NCI-H446 (cell line): ENCODE data around the gene CIAO3.

Experiments
- DNase-seq, 2 experiments: peaks; one replicate each; lab custom pipeline; 2025; lab: John Stamatoyannopoulos, UW

CIAO3 gene

DNA sequence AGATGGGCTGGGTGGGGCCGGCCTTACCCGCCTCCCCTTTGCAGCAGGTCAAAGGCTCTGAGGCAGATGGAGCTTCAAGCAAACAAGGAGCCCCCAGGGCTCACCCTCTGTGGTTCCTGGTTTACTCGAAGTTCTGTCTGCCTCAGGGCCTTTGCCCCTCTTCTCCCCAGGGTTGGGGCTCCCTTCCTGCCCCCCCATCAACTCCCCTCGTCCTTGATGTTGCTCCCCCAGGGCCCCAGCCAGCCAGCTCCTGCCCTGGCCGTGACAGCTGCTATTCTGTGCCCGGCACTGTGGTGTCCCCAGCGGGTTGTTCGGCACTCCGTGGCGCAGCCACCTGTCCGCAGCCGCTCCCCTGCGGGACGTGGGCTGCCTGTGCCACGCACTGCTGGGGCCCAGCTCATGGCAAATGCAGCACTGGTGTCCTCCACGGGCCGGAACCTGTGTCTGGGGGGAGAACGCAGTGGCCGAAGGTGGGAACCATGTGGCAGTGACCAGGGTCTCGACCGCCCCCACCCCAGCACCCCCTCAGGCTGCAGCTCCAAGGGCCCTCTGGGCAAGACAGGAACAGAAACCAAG lies 30.2 kb downstream of the CIAO3 start:
- DNase-seq = no peak

DNA sequence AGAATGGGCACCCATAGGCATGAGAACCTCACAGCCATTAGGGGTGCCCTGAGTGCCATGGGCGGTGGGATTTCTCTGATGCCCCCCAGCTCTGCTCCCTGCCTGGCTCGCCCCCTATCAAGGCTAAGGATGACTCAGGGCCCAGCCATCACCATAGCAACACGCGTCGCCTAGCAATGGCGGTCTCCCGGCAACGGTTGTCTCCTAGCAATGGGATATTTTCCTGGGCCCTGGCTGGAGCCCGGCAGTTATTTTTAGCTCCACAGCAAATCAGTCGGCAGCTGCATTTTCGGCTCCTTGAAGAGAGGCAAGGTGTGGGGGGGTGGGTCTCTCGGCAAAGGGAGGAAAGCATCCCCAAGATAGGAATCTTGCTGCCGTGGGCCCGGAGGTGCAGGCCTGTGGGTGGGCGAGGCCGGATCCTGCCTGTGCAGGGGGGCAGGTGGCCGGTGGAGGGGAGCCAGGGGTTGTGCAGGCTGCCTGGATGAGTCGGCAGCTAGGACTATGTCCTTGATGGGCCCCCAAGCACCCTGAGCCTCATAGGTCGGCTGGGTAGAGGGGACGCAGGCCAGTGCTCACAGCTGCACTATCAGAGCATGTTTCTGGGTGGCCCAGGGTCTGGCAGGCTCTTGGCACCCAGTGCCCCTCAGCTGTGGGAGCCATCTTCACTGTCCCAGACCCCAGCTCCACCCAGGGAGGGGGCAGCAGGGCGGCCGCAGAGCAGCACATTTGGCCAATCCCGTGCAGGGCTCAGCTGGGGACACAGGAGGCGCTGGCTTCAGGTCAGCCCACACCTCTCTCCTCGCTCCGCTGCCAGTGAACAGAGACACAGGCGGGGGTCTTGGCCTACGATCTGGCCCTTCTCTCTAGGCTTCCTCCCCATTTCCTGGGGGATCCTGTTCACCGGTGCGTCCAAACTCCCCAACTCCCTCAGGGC lies 31.0 kb downstream of the CIAO3 start:
- DNase-seq = peak; percentile 56 to 89

DNA sequence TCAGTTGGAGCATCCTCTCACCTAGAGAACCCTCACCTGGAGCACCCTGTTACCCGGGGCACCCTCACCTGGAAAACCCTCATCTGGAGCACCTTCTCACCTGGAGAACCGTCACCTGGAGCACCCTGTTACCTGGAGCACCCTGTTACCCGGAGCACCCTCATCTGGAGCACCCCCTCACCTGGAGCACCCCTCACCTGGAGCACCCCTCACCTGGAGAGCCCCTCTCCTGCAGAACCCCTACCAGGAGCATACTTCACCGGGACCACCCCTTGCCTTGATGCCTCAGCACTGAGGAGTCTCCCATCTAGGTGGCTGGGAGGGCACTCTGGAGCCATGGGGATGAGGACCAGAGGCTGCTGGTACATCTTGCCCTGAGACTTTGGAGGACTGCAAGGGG lies 31.8 kb downstream of the CIAO3 start:
- DNase-seq = no peak

DNA sequence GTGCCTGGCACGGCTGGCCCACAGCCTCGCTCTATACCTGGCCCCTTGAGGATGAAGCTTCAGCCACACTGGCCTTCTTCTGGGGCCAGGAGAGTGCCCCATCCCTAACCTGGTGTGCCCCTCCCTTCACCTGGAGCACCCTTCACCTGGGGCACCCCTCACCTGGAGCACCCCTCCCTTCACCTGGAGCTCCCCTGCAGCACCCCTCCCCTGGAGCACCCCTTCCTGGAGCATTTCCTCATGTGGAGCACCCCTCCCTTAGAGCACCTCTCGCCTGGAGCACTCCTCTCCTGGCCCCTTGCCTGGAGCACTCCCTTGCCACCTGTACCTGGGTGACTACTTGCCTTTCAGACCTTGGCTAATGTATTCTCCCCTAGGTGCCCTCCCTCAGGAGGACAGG lies 32.8 kb downstream of the CIAO3 start:
- no peak for DNase-seq

DNA sequence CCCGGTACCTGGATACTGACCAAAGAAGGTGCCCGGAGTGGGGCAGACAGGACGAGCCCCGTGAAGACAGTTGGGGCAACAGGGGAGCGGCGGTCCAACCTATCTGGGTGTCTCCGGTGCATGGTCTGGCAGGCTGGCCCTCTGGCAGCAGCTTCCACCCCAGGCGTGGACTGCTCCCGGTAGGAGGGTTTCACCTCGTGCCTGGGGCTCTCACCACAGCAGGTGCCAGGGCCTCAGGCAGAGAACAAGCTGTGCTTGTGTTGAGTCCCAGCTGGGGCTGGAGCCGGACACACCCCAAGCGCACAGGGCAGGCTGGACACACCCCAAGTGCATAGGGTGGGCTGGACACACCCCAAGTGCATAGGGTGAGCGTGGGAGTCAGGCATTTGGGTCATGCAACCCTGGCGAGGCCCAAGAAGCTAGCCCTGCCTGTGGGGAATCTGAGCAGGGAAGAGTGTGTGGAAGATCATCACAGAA lies 33.7 kb downstream of the CIAO3 start:
- no peak for DNase-seq

DNA sequence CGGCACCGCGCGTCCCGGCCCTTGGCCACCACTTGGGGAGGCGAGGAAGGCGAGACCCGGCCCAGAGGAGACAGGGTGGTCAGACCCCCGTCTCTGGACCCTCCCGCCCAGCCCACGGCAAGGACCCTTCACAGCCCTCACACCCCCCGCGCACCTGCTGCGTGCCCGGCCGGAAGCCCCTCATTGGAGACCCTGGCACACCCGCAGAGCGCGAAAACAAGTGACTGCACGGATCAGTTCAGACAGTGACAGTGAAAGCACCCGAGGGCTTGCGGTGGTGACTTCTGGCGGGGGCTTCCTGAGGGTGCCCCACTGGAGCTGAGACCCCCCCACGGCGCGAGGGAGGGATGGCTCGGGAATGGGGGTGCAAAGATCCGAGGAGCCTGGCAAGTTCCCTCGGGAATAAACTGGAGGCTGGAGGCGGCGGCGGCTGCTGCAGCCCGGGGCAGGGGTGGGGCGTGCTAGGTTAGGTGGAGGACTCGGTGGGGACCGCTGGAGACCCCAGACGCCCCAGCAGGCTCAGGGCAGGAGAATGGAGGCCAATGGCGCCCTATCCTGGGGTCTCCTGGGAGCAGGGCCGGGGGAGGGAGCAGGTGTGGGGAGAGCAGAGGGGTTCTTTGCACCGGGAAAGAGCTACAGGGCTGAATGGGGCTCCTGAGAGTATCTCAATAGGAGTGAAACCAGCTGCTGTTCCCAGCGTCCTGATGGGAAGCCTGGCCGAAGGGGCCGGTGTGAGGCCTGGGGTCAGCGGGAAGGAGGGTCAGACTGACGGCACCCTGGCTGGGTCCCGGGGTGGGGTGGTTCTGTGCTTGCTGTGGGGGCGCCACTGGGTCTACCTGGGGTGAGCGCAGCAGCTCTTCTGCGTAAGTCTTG lies 34.4 kb downstream of the CIAO3 start:
- DNase-seq = no peak

DNA sequence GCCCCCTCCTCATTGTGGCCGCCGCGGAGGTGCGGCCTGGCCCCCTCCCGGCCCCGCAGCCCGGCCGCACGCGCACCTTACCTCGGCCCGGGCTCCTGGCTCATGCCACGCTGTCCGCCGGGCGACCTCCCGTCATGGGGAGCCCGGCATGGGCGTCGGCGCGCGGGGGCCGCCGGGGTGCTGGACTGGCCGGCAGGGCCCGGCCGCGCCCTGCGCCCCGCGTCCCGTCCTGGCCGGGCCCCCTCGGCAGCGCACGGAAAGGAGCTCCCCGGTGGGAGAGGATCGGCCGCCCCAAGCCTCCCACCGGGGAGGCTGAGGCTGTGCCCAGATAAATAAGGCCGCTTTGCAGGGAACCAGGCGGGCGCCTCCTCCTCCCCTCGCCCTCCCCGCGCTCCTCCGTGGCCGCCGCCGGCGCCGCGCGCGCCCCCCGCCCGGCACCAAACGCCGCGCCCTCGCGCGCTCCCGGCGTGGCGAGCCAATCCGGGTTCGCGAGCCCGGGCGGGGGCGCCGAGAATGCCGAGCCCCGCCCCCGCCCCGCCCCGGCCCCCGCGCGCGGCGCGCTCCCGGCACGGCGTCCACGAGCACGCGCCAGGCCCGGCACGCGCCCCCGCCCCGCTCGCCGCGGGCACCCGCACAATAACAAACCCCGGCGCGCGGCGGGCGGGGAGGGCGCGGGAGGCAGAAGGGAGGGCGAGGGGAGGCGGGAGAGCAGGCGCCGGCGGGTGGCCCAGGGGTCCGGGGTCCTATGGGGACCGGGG lies 35.2 kb downstream of the CIAO3 start, which contains the start of gene FBXL16:
Gene FBXL16, minus strand, starts transcription at position 371 of the 758 bp plus-strand sequence. CDS start 8,396 bp downstream, outside the sequence.
- DNase-seq = peak in 1 of 2 experiments; percentile 87

DNA sequence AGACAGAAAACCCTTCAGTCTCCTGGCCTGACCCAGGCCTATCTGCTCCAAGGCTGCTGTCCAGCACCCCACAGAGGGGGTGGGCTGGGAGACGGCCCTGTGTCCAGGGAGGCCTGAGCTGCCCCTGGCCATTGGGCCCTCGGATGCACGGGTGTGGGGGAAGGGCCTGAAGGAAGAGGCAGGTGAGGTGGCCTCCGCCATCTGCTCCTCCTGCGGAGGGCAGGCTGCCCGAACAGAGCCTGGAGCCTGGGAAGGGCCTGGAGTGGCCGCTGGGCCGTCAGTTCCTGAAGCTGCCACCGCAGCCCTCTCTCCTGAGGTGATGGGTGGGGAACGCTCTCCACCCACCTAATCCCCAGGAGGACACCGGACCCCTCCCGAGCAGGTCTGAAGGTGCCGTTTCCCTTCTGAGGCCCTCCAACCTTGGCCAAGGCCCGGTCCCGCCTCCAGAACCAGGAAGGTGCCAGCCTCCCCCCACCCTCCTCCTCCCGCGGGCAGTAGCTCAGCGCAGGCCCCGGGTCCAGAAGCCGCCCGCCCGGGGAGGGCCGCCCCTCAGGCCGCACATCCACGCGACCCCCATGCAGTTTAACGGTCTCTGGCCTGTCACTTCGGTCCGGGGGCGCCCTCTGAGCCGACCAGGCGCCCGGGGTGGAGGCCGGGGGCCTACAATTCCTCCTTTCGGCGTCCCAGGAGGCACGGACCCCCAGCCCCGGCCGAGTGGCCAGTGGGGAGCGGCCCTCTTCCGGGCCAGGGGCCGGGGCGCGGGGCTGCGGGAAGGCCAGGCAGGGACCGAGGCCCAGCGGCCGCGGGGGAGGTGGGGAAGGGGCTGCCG lies 36.0 kb downstream of the CIAO3 start:
- DNase-seq = no peak

DNA sequence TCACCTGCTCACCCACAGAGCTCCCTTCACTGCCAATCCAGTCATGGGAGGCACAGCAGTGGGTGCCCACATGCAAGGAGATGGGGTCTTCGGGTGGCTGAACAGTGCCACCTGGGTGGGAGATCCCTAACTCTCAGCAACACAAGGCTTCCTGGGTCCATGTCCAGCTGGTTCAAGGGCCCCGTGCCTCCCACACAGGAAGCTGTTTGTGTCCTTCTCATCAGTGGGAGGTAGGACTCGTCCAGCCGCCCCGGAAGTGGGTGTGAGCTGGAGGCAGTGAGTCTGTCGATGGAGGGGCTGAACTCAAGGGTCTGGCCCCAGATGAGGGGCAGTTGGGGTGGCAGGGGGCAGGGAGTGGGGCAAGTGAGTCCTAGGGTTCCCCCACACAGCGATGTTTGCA lies 36.8 kb downstream of the CIAO3 start:
- DNase-seq = no peak

DNA sequence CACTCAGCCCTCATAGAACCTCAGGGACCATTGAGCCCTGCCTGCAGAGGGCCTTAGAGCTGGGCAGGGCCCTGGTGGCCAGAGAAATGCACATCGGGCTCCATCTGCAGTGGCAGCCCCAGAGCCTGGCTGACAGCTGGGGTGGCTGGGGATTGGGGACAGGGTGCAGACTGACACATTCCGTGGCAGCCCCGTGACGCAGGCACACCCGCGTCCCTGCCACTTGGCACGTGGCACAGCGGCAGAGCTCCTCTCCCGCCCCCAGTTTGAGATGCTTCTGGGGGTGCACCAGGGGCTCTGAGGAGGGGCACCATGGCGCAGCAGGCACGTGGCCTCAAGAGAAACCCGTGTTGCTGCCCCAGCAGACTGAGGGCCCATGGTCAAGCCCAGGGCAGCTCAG lies 37.4 kb downstream of the CIAO3 start:
- DNase-seq = no peak

DNA sequence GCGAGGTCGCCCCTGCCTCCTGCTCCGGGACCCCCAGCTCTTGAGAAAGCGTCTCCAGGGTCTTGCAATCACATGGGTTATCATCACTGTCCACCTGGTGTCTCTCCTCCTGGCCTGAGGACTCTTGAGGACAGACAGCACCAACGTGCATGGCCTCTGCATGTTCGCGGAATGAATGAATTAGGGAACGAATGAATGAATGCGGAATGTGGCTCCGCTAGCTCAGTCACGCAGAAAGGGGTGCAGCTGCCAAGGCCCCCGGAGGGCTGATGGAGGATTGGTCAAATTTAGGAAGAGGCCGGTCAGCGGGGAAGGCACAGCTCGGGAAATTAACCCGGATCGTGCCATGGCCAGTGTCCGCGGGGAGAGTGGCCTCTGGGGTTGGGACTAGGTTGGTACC lies 38.5 kb downstream of the CIAO3 start:
- no peak for DNase-seq

DNA sequence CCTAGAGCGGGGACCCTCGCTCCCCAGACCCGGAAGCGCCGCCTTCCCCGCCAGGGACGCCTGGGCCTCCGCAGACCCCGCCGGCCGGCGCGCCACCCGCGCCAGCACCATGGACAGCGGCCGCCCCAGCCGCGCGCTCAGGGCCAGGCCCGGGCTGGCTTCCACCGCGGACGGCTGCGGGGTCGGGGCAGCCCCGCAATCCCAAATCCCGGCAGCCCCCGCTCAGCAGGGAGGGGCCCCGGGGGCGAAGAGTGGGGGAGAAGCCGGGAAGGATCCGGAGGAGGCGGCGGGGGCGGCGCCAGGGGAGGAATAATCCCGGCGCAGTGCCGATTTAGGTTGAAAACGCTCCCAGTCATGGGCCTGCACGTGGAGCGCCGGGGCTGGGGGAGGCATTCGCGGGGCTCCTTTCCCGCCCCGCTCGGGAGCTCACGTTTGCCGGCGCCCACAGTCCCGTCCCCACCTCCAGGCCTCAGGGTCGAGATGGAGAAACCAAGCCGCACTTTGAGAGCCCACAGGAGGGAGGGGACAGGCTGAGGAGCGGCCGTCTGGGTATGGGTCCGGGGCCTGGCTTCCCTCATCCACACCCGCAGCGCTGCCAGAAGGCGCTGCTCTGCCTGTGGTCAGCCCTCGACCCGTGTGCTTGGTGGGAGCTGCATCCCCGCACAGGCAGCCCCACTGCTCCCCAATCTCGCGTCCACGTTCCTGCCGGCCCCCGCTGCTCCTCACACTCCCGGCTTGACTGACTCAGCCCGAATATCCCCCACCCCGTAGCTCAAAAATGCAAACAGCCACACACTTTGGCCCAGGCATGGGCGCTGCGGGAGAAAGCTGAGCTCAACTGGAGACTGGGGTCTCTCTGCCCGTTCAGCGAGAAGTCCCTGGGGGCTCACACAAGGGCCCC lies 39.9 kb downstream of the CIAO3 start:
- no peak for DNase-seq

DNA sequence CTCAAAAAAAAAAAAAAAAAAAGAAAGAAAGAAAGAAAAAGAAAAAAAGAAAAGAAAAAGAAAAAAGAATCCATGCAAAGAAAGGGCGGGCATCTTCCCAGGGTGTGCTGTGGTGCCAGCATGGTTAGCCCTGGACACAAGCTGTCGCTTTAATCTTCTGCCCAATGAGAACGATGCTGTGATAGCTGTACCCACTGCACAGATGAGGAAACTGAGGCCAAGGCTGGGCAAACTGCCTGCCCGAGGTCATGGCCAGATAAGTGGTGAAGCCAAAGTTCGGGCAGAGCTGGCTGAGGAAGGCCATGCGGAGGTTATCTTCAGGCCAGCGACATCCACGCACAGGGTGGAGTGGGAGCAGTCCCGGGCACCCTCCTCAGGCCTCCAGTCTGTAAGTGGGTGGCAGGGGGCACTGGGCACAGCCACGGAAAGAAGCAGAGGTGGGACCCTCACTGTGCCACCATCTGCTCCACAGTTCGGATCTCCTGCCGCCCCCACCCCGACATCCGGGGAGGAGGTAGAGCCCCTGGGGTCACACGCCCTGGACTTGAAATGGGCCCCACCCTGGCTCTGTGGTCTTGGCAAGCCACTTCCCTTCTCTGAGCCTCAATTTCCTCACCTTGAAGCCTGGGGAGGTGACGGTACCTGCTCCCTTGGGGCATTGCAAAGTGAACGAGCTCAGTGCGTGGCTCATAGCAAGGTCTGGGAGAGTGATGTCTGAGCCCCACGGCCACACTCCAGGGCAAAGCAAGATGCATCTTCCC lies 41.7 kb downstream of the CIAO3 start:
- no peak for DNase-seq

DNA sequence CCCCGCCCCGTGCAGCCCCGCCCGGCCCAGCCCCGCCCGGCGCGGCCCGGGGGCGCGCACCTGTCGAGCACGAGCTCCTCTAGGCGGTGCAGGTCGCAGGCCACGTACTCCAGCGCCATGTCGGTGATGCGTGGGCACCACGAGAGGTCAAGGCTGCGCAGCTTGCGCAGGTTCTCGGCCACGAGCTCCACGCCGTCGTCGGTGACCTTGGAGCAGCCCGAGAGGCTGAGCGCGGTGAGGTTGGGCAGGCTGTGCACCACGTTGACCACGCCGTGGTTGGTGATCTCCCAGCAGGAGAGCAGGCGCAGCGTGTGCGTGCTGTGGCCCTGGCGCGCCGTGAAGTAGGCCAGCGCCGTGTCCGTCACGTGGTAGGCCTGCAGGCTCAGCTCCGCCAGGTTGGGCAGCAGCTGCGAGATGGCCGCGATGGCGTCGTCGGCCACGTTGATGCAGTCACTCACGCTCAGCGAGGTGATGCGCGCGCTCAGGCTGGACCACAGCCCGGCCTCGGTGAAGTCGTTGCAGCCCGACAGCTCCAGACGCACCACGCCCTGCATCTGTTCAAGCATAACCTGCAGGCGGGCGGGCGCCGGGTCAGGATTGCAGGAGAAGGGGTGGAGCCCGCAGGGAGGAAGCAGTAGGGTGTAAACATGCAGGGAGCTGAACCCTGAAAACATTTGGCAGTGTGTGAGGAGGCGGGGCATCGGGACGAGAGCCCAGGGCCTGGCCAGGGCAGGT lies 45.3 kb downstream of the CIAO3 start:
- DNase-seq = no peak

DNA sequence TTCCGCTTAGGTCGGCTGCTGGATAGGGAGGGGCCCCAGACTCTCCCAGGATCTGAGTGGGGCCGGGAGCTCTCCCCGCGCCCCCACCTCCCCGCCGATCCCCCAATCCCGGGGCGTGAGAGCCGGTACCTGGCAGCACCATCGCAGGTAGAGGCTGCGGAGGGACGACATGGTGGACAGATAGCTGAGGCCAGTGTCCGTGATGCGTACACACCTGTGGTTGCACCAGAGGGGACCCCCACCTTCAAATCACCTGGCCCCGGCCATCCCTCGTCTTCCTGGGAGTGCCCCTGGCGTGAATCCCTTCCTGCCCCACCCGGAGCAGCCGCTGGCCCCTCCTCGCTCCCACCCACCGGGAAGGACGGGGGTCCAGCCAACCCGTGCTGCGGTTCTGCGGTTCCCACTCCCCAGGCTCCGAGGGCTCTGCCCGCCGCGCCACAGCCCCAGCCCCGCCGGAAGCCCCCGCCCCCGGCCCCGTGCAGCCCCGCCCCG lies 45.9 kb downstream of the CIAO3 start:
- no peak for DNase-seq

DNA sequence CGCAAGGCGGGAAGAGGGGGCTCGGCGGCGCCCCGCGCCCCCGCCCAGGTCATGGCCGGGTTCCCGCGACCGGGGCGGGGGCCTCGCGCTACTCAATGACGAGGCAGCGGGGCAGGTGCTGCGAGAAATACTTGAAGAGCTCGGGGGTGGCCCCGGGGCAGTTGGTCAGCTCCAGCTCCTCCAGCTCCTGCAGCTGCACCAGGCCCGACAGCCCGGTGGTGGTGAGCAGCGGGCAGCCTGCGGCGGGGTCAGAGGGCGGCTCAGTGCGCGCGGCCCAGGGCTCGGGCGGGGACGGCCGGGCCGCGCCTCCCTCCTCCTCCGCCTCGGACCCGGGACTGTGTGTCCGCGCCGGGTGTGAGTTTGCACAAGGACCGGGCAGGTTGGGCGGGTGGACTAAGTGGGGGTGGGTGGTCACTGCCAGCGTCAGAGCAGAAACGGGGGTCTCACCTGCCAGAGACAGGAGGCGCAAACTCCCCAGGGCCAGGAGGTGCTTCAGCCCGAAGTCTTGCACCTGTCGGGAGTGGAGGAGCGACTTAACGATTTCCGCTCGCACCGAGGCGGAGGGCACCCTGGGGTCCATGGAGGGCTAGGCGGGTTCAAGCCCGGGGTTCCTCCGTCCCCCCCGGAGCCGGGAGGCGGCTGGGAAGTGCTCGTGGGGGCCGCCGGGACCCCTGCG lies 46.5 kb downstream of the CIAO3 start:
- no peak for DNase-seq

DNA sequence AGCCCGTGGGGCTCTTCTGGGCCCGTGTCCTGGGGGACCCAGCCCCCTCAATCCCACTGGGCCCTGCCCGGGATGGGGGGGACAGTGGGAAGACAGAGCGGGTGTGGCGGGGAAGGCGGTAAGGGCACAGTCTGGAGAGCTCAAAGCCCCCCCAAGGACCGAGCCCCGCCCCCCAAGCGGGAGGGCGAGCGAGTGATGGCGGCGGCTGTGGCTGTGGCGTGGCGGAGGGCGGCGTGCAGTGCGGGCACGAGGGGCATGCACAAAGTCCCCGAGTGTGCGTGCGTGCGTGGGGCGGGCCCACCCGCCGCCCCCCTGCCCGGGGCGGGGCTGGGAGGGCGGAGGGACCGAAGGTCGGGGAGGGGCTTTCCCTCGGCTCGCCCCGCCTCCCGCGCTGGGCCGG lies 47.0 kb downstream of the CIAO3 start:
- DNase-seq = no peak
